Measurements from ENCODE around the gene U2SURP. TPM values are rescaled to one million over a fixed set of nuclear protein-coding genes. Genes with fewer than 3 reads are reported as not detected.
"Not testable (repeated sequence)": the region's sequence is repeated elsewhere in the genome, so short reads cannot be mapped to it uniquely, and the experiment has no call there.

The U2SURP gene
- total RNA-seq, 2 donors from 2014 or later = 46.8 to 48.9 TPM

- no peak for ATAC-seq
- no peak for DNase-seq
- intact Hi-C loops (cut with DNase I) = no loop called here
Observed at GRCh38 chr3:143054011-143054410, 52.6 kb downstream of the U2SURP start.

- no peak for DNase-seq
- intact Hi-C loops (cut with DNase I) = no loop called here
- ATAC-seq = no peak
Observed at GRCh38 chr3:143056372-143056771, 55.0 kb downstream of the U2SURP start.

GRCh38 chr3:143060906-143061305 lies 59.5 kb downstream of the U2SURP start:
- DNase-seq (no peak), ATAC-seq (no peak)
- intact Hi-C loops (cut with DNase I) = no loop called here

- intact Hi-C loops (cut with DNase I) = no loop called here
- no peak for ATAC-seq
- DNase-seq = no peak
Observed at GRCh38 chr3:143063018-143063417, 61.6 kb downstream of the U2SURP start.

- intact Hi-C loops (cut with DNase I) = no loop called here
- ATAC-seq (no peak), DNase-seq (no peak)
Observed at GRCh38 chr3:143064777-143065176, 63.4 kb downstream of the U2SURP start.

GRCh38 chr3:143065364-143065763 lies 64.0 kb downstream of the U2SURP start:
- intact Hi-C loops (cut with DNase I) = no loop called here
- ATAC-seq (no peak), DNase-seq (no peak)

GRCh38 chr3:143066033-143066432 lies 64.7 kb downstream of the U2SURP start:
- ATAC-seq (no peak), DNase-seq (no peak)
- intact Hi-C loops (cut with DNase I) = no loop called here

GRCh38 chr3:143067201-143067600 lies 65.8 kb downstream of the U2SURP start:
- no peak for DNase-seq
- intact Hi-C loops (cut with DNase I) = no loop called here
- no peak for ATAC-seq

GRCh38 chr3:143068059-143068458 lies 66.7 kb downstream of the U2SURP start:
- intact Hi-C loops (cut with DNase I) = no loop called here
- DNase-seq (no peak), ATAC-seq (no peak)

GRCh38 chr3:143070977-143071551 lies 69.7 kb downstream of the U2SURP start:
- DNase-seq (no peak), ATAC-seq (no peak)
- intact Hi-C loops (cut with DNase I) = no loop called here

- intact Hi-C loops (cut with DNase I) = no loop called here
- ATAC-seq (no peak), DNase-seq (no peak)
Observed at GRCh38 chr3:143071776-143072175, 70.4 kb downstream of the U2SURP start.

- intact Hi-C loops (cut with DNase I); DNase-seq; ATAC-seq: not testable (repeated sequence)
Observed at GRCh38 chr3:143072298-143073020, 71.1 kb downstream of the U2SURP start.

- intact Hi-C loops (cut with DNase I); DNase-seq; ATAC-seq: not testable (repeated sequence)
Observed at GRCh38 chr3:143073541-143073940, 72.2 kb downstream of the U2SURP start.

- intact Hi-C loops (cut with DNase I); DNase-seq; ATAC-seq: not testable (repeated sequence)
Observed at GRCh38 chr3:143073983-143074382, 72.6 kb downstream of the U2SURP start.

- ATAC-seq (no peak), DNase-seq (no peak)
- intact Hi-C loops (cut with DNase I) = no loop called here
Observed at GRCh38 chr3:143078883-143079282, 77.5 kb downstream of the U2SURP start.

- no peak for DNase-seq
- ATAC-seq = no peak
- intact Hi-C loops (cut with DNase I) = no loop called here
Observed at GRCh38 chr3:143080196-143080595, 78.8 kb downstream of the U2SURP start.

GRCh38 chr3:143081365-143081764 lies 80.0 kb downstream of the U2SURP start:
- intact Hi-C loops (cut with DNase I) = no loop called here
- DNase-seq = no peak
- ATAC-seq = no peak

GRCh38 chr3:143081844-143082778 lies 80.7 kb downstream of the U2SURP start:
- intact Hi-C loops (cut with DNase I) = no loop called here
- DNase-seq = no peak
- ATAC-seq = no peak

GRCh38 chr3:143083781-143084180 lies 82.4 kb downstream of the U2SURP start:
- intact Hi-C loops (cut with DNase I) = no loop called here
- DNase-seq (no peak), ATAC-seq (no peak)
